Activated gamma-delta T cell treated with Interleukin-2 at 50 U/mL for 16 hours (primary cell): ENCODE measurements around the gene ARSA.

ENCODE experiments used
- DNase-seq: peaks from one replicate; pipeline ENCODE4 v3.0.0-alpha.2; 2020

ARSA gene

DNA sequence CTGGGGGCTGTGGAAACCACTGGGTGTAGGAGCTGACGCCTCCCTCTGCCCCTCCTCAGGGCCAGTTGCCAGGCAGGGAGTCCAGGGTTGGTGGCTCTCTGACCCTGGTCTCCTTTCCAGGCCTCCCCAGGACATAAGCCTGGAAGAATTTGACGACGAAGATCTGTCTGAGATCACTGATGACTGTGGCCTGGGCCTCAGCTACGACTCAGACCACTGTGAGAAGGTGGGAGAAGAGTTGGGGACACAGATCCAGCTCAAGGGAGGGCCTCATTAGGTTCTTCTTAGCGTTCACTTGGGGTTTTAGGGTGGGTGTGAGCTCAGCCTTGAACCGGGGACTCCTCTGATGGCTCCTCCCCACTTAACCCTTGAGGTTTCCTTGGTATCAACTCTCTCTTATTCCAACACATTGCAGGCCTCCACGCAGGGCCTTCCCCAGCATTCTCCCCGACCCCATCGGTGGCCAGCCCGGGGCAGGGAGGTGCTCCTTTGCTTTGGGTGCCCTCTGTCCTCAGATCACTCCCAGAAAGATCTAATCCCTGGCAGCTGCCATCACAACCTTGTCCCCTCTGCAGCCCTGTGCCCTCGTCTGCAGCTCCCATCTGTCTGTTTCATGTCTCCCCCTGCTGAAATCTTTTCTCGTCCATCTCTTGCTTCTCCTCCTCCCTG lies 26.1 kb downstream of the ARSA start:
- DNase-seq: no peak

DNA sequence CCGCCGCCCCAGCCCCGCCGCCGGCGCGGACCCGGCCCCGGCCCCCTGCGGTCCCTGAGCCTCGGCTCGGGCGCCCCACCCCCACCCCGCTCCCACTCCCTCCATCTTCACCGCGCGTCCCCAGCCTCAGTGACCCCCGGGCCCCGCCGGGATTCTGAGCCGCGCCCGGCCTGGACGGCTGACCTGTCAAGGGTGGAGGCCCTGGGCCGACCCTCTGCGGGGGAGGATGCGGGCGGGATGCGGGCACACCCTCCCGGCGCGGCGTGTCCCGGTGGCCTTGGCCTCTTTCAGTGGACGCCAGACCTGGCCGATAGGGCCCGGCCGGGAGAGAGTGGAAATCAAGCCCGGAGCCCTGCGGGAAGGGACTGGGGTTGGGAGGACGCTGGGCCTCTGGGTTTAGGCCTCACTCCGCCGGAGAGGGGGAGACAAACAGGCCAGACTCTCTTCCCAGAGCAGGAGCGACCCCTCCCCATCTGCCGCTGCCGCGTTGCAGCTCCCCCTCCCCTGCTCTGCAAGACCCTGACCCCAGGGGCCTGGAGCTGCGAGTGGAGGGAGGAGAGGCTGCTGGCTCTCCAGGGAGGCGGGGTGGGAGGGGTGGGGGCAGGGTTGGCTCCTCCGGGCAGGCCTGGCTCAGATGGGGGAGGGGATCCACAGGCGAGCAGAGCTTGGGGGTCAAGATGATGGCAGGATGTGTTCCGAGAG lies 26.8 kb downstream of the ARSA start:
- DNase-seq: no peak

DNA sequence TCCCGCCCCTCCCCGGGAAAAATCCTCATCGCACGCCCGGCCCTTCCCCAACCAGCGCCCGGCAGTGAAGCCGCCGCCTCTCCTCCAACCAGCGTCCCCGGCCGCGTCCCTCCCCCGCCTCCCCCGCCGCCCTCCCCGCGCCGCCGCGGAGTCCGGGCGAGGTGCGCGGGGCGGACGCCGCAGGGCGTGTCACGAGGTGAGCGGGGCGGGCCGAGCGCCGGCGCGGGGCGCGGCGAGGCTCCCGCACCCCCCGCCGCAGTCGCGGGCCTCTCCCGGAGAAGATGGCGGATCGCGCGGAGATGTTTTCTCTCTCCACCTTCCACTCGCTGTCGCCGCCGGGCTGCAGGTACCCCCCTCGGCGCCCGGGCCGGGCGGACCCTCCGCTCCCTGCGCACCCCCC lies 27.4 kb downstream of the ARSA start, which contains the start of gene MAPK8IP2:
MAPK8IP2 (plus strand) TSS at position 256 of the 400 bp plus-strand sequence; CDS start at position 282, 26 bp downstream.
- no peak for DNase-seq

DNA sequence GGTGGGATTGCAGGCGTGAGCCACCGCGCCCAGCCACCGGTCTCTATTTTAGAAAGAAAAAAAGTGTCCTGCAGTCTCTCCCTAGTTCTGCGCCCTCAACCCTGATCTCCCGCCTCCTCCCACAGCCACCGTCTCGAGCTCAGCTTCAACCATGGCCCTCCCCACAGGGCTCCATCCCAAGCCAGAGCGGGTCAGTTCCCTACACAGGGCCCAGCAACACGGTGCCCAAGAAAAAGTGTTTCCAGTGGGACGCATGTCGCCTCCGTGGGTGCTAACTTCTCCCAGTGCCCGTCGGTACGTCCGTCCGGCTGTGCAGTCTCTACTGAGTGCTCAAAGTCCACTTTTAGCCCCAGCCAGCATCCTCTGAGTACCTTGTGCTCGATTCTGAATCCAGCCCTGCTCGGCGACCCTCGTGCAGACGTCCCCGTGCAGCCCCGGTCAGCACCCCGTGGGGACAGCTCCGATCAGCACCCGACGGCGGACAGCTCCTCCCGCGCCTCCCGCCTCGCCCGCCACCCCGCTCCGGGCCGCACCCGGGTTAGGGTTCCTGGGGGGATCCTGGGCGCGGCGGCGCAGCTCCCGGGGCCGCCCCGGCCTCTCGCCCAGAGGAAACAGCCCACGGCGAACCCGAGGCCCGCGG lies 28.0 kb downstream of the ARSA start:
- DNase-seq: peak; percentile 58

DNA sequence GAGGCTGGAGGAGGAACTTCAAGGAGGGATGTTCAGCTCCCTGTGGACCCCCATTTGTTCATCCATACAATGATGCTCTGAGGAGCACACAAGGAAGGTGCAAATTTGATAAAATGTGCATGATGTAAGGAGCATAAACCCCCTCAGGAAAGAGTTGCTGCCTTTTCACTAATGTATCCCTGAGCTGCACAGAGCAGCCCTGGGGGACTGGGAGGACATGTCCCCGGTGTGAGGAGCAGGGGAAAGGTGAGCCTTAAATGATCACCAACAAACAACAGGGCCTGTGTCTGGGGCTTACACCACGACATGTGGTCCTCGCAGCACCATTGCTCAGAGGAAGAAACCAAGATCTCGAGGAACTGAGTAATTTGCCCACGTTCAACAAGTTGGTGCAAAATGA lies 30.9 kb downstream of the ARSA start:
- no peak for DNase-seq

DNA sequence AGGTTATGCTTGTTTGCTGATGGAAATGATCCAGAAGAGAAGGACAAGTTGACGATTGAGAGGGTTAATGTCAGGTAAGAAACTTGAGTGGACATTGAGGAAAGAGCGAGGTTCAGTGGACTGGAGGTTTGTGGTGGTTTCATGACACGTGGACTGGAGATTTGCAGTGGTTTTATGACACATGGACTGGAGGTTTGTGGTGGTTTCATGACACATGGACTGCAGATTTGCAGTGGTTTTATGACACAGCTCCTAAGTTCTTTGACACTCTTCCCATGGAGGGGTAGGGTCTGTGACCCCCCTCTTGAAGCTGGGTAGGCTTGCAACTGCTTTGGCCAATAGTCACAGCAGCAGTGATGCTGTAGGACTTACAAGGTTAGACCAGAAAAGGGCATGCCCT lies 32.8 kb downstream of the ARSA start:
- DNase-seq: no peak

DNA sequence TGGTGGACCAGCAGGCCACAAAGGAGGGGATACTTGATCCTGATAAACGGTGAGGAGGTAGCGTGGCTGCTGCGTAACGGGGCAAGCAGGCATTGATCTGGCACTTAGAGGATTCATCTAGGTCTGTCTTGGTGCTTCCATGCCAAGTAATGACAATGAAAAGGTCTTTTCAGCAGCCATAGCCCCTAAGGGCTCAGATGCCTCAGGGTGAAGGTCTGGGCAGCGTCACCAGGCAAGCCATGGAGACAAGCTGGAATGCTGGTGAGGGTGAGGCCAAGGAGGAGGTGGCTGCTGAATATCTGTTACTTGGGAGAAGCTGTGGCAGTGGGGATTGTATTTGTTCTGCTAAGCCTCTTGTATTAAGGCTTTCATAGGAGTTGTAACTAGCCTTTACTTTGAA lies 40.5 kb downstream of the ARSA start:
- no peak for DNase-seq

DNA sequence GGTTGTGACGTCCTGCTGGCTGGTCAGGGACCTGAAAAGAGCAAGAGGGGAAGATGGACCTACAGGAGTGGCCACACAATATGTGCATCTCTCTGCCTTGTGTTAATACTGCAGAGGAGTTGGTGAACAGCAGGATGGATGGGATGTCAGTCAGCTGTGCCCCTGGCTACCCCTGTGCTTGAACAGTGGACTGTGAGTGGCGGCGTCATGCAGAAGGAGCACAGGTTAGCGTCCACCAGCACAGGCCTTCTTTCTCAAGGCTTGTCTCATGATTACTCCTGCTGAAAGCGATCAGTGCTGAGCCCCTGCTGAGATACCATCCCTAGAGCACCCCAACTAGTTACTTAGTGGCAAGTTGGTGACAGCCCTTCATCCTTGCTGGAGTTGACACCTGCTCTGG lies 41.5 kb downstream of the ARSA start:
- no peak for DNase-seq

DNA sequence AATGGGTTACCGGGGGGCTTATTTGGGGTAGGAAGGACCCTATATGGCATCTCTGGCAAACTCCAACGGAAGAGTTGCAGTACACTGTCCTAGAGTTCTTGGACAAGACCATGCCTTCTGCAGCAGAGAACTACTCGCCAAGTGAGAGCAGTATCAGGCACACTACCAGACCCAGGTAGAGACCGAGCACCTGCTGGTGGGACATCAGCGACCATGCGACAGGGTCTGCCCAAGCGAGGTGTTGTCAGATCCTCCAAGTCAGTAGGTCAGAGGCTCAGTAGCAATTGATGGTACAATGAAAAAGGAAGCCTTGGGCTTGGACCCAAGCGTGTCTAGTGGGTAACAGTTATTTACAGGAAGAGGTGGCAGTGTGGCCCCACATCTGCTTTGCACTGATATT lies 42.2 kb downstream of the ARSA start:
- DNase-seq: no peak

DNA sequence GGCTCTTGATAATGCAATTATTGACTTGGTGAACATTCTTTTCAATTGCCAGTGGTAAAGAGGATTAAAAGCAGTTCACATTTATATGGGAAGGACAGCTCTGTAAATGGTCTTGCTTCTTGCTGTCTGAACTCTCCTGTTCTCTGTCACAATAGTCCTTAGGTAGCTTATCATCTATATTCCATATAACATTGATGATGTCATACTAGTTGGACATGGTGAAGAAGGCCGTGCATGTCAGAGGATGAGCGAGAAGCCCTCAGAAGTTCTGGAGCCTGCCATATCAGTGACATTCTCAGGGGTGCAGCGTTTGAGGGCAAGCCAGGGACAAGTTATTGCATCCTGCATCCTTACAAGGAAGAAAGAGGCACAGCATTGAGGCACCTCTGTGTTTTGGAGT lies 42.7 kb downstream of the ARSA start:
- DNase-seq: no peak

DNA sequence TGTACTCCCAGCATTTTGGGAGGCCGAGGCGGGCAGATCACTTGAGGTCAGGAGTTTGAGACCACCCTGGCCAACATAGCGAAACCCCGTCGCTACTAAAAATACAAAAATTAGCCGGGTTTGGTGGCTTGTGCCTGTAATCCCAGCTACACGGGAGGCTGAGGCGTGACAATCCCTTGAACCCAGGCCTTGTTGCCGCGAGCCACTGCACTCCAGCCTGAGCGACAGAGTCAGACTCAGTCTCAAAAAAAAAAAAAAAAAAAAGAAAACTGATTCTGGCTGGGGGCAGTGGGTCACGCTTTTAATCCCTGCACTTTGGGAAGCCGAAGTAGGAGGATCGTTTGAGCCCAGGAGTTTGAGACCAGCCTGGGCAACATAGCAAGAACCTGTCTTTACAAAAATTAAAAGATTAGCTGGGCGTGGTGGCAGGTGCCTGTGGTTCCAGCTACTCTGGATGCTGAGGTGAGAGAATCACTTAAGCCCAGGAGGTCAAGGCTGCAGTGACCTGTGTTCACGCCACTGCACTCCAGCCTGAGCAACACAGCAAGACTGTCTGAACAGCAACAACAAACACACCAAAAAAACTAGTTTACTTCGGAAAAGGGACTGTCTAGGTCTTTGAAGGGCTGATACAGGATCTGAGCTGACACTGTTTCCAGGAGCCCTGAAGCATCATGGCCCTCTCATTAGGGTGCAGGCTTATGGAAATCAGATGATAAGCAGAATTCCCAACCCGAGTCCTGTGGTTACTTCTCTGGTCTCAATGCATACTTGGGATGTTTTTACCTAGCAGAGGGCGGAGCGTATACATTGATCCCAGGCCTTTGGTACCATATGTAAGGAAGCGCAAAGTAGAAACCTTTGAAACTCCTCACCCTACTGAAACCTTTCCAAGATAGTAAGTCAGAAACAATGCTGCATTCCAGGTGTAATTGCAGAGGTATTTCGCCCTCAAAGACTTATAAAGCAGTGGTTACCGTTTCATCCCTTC lies 43.6 kb downstream of the ARSA start:
- DNase-seq: no peak

DNA sequence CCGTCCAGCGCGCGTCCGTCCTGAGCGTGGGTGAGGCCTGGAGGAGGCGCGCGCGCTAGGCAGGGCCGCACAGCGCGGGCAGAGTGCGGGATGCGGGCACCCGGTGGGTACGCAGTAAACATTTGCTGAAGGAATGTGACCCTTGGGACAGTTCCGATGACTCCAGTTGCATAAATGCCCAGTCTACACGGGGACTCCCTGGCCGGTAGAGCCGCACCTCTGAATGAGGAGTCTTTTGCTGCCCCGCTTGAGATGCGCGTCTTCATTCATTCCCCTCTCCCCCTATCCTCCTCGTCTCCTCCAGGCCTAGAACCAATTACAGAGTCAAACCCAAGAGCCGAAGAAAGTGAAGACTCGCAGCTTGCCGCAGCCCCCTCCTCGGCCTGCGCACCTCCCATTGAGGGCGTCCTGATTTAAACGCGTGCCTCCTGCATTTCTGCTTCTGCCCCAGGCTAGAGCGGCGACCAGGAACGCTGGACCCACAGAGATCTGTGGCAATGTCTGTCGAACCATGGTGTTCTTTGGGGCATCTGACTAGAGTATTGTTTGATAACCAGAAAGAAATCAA lies 44.6 kb downstream of the ARSA start:
- DNase-seq: no peak

DNA sequence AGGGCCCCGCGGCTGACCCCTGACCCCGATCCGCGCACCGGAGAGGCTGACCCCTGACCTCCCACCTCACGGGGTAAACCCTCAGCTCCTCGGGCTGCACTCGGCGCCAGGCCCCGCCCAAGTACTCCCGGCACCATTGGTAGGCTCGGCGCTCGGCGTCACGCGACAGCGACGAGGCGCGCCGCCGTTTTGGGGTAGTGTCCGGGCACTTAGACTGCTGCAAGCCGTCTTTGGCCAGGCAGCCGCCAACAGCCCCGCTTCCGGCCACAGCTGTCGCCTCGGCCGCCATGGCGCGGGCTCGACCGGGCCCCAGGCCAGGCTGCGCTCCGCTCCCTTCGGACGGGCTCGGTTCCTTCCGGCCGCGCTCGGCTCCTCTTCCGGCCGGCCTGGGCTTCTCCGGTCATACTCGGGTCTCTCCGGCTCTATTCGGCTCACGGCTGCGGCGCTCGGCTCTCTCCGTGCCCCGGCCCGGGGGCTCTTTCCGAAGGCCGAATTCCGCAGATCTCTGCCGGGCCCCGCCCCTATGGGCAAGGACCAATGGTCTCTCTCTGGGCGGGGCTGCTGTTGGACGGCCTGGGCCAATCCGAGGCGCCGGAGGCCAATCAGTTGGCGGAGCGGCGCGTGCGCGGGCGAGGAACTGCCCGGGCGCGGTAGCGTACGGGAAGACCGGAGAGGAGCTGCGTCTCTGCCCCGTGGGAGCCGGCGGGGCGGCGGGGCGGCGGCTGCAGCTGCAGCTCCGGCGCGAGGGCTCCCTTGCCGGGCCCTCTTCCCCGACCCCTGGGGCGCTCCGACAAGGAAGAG lies 45.3 kb downstream of the ARSA start, which contains the start of gene CHKB:
CHKB (minus strand) TSS at position 357 of the 801 bp plus-strand sequence; CDS start at position 289, 68 bp downstream.
- peak; percentile 98 for DNase-seq

DNA sequence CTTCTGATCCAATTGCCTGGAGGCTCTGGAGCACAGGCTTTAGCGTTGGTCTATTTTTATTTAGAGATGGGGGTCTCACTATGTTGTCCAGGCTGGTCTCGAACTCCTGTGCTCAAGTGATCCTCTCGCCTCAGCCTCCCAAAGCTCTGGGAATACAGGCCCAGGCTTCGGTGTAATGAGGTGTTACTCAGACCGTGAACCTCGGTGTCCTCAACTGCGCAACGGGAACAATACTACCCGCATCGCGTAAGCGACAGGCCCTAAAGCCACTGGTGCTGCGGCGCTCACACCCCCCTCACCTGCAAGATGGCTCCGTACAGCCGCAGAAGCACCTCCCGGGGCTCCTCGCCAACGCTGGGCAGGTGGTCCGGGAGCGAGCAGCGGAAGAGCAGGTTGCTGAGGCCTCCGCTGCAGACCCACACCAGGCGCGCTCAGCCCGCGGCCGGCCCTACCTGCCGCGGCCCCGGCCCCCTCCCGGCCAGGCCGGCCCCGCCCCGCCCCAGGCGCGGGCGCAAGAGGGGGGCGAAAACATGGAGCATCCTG lies 45.9 kb downstream of the ARSA start:
- DNase-seq: peak; percentile 19

DNA sequence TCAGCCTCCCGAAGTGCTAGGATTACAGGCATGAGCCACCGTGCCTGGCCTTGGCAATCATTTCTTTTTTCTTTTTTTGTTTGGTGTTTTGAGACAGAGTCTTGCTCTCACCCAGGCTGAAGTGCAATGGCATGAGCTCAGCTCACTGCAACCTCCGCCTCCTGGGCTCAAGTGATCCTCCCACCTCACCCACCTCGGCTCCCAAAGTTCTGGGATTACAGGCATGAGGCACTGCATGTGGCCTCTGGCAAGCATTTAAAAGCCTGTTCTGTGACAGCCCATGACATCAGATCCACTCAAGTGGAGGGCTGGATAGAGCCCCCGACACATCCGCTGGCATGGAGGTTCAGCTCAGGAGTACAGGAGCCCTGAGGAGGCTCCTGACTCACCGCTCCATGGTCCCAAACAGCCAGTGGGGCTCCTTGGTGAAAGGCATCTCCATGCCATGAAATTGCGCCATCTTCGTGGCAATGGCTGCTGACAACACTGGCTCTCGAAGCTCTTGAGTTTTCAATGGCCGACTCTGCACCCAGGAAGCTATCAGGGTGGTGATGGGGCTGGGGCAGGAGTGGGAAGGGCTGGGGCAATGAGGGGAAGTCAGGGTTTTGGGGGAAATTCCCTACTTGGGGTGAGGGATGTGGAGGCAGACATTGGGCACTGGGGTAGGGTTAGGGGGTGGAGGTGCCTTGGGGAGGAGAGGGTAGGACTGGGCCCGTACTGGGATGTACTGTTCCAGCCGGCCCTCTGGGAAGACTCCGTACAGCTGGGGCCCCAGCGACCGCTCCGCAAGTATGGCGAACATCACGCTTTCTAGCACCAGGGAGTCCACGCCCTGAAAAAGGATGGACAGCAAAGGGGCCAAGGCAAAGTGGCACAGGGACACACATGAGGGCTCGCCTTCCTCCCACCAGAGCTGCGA lies 46.7 kb downstream of the ARSA start:
- DNase-seq: no peak

DNA sequence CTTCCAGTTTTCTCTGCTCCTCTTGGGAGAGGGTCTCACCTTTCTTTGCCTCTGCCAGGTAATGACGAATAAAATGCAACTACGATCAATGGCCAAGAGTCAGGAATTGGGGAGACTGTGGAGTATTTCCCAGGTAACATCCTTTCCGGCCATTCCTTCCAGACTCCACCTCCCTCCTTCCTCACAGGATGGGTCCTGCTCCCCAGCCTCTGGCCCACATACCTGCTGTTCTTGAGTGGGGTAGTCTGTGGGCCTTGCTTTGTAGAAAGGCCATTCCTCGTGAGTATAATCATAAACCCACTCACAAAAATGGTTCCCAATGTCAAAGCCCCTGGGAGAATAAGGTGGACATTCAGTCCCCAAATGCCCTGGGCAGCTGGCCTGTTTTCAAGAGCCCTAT lies 48.2 kb downstream of the ARSA start:
- no peak for DNase-seq

DNA sequence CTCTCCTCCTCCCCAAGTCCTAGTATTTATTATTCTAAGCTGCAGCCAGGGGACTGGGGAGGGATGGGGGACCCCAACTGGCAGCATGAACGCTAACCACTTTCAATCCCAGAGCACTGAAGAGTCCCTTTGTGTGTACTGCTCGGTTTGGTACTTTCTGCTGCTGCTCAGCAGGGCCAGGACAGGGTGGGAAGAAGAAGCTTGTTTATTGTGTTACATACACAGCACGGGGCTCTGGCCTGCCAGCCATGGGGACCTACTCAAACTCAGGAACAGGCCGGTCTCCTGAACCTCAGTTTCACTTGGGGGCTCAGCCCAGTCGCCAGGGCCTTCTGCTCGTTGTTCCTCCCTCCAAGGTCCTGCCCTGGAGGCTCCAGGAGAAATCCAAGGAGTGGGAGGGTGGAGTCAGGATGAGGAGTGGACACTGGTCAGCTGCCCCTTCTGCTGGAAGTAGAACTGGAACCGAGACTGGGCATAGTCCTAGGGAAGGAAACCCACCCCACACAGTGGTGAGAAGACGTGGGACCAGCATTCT lies 49.1 kb downstream of the ARSA start:
- no peak for DNase-seq

DNA sequence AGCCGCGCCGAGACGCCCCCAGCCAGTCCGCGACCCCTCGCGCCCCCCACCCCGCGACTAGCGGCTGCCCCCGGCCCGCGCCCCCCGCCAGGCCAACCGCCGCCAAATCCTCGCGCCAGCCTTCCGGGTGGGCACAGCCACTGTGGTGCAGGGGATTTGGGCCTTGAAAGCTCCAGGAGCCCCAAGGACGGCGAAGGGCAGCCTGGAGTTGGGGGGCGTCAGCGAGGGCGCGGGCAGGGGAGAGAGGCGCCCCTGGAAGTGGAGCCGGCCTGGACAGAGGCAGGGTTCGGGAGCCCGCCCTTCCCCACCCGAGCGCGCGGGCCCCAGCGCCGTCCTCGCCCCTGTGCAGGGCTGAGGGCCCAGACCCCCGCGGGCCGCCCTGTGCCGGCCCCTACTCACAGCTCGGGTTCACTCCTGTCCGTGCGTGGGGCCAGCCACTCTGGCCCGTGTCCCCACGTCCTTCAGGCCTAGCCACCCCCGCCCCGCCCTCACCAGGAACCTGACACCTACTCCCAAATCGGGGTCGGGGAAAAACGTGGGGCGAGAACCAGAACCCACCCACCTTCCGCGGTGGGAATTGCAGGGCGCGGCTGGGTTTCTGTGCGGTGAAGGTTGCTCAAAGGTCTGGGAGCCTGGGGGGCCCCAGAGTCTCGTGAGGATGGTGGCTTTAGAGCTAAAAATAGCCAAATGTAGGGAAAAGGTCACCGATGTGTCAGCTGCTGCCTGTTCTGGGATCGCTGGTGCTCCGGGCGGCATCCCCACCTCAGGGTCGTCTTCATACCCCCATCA lies 49.8 kb downstream of the ARSA start, which contains the start of gene CPT1B:
CPT1B (minus strand) TSS at position 441 of the 789 bp plus-strand sequence. CDS start 512 bp downstream, outside the sequence.
- no peak for DNase-seq

DNA sequence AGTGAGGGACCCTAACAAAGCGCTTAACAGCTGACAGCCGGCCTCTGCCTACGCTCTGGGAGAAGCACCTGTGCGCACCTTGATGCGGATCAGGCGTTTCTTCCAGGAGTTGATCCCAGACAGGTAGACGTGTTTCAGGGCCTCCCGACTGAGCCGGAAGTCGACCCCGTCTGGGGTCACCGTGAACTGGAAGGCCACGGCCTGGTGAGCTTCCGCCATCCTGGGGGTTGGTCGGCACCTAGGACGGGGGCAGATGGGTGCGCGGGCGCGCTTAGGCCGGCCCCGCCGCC lies 50.3 kb downstream of the ARSA start:
- no peak for DNase-seq
